ENCODE results near the gene FGA.

Gene FGA

GRCh38 chr4:154590329-154591006, at the start of gene FGA:
Gene FGA, minus strand, starts transcription at chr4:154590742. Its CDS starts 55 bp downstream, at chr4:154590687.
- DNase-seq = no peak

GRCh38 chr4:154634058-154634457, 43.5 kb upstream of the FGA start:
- DNase-seq = no peak

- DNase-seq = no peak
Measured at GRCh38 chr4:154631828-154632227, 41.3 kb upstream of the FGA start.

DNA sequence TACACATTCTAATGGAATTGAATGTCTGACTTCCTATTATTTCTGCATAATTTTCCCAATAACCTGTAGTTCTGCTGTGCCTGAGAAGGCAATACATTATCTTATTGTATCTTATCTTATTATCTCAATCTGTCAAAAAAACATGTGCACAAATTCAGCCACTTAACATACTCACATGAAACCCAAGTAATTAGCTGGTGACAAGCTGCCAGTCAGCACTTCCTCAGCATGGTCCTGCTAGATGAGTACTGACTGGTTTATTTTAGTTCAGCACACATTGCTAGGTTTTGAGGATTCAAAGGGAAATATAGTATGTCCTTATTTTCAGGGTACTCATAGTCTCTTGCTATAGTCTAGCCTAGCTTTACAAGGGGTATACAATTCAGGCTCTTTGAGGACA, 39.8 kb upstream of the FGA start:
- DNase-seq = no peak

DNA sequence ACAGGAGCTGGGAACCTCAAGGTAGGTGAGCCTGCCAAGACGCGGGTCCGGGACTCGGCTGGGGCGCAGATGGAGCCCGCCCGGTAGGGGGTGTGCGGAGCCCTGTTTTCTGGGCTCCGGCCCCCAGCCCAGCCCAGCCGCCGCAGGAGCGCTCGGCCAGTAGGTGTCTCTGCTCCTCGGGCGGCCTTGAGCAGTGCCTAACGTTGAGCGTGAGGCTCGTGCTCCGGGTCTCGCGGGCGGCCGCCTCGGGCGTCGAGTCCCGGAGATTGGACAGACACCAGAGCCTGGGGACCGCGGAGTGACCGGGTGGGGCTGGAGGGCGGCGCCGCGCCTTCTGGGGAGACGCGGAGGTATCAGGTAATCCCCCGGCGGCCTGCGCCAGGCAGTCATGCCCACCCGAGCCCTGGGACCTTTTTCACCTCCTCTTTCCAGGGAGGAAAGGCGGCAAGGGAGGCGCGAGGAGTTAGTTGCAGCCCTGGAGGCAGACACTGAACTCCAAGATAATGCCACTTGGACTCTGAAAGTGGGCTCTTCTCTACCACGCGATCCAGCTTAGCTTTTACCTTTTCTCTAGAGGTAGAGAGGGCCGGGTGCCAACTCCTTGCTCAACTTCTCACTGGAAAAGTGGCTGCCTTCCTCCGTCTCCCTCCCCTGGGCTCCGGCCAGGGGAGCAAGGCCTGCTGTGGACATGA, 36.4 kb upstream of the FGA start:
- no peak for DNase-seq

DNA sequence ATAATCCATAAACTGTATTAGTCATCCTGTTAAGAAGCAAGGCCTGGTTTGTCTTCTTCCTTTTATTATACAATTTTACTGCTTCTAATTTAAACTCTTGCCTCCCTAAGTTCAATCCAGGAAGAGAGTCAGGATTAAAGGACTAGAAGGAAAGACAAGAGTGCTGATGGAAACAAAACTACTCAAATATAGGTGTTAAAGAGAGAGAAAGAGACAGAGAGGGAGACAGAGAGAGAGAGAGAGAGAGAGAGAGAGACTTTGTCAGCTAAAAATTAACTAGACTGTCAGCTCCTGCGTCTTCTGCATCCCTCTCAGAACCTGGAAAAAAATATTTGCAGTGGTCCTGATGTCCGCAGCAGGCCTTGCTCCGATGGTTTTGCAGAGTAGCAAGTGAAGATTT, 35.4 kb upstream of the FGA start:
- DNase-seq = no peak

GRCh38 chr4:154623995-154624394, 33.5 kb upstream of the FGA start:
- no peak for DNase-seq

- no peak for DNase-seq
Measured at GRCh38 chr4:154623436-154623835, 32.9 kb upstream of the FGA start.

- DNase-seq = no peak
Measured at GRCh38 chr4:154622598-154622997, 32.1 kb upstream of the FGA start.

GRCh38 chr4:154620111-154620510, 29.6 kb upstream of the FGA start:
- DNase-seq = no peak

- DNase-seq = no peak
Measured at GRCh38 chr4:154618708-154619315, 28.3 kb upstream of the FGA start.

DNA sequence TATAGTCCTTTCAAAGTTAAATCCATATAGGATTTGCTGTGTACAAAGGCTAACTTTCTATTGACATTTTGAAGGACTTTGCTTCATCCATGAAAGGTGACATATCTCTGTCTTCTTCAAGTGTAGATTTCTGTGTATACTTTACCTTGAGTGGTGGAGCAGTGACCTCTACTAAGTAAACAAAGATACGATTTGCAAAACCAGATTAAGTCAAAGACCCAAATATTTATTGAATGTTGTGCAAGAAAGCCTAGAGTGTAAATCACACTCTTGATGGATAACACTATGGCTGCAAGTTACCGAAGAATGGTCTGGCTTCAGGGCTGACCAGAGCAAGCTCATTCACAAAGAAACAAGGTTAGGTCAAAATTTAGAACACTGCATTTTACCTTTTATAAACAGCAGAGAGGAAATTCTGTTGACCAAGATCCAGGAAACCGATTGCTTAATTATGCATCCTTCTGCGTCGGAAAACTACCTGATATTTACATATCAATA, 27.3 kb upstream of the FGA start:
- DNase-seq = no peak

- DNase-seq = no peak
Measured at GRCh38 chr4:154616731-154617130, 26.2 kb upstream of the FGA start.

GRCh38 chr4:154616287-154616686, 25.7 kb upstream of the FGA start:
- no peak for DNase-seq

- DNase-seq = no peak
Measured at GRCh38 chr4:154615211-154615610, 24.7 kb upstream of the FGA start.

- no peak for DNase-seq
Measured at GRCh38 chr4:154614306-154614705, 23.8 kb upstream of the FGA start.

DNA sequence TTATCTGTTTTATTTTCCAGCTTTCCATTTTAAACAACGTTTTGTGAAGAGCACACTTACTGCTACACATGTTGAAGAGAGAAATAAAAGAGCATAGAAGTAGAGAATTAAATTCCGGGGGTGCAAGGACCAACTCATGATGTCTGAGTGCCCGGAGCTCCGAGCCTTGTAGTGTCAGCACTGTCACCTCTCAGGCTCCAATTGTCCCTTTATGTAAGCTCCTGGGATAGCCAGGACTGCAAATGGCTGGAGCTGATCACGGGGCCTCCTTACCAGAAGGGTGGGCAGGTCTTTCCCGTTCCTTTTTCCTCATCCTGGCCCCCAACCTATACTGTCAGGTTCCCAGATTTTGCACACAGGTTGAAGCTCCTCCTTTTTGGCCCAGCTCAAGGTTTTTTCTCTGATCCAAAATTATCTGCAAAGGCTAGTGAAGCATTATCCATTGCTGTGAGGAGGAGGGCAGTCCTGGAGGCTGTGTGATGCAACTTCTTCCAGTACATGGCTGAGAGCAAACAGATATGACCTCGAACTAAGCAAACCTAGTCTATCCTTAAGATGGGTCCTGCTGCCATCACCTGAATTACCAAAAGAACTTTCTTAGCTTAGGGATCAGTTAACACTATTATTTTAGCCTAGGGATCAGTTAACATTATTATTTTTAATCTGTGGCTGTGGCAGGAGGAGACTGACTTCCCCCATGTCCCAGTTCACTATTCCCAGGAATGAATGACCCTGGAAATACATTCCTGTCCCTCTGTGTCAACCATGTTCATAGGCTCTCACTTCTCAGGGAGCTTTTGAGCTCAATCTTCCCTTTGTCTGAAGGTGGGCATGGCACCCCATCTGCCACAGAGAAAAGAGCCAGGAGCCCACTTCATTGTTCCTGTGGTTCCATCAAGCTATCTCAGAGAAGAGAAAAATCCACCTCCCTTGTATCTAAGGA, 22.2 kb upstream of the FGA start, which contains the start of gene FGG:
FGG (minus strand) TSS at position 185 of the 943 bp plus-strand sequence; CDS start at position 138, 47 bp downstream.
- no peak for DNase-seq

GRCh38 chr4:154611833-154612232, 21.3 kb upstream of the FGA start:
- no peak for DNase-seq

- DNase-seq = no peak
Measured at GRCh38 chr4:154610582-154610981, 20.0 kb upstream of the FGA start.

DNA sequence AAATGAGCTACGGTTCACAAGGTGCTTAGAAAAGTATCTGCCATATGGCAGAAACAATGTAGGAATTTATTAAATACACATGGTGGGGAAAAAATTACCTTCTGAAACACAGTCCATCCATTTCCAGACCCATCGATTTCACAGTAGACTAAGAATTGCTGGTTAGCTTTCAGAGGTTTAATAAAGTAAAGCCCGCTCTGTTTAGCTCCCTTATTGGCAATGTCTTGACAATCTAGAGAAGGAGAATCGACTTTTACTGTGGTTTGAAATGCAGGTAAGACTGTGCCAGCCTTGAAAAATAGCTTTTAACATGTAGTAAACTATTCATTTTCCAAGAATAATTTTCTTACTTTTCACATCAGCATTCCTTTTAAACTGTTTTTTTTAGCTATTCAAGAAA, 19.0 kb upstream of the FGA start:
- no peak for DNase-seq

- no peak for DNase-seq
Measured at GRCh38 chr4:154608361-154609252, 18.1 kb upstream of the FGA start.

All from GF-D8 (cell line).